ENCODE measurements around the gene FANCC.

DNA sequence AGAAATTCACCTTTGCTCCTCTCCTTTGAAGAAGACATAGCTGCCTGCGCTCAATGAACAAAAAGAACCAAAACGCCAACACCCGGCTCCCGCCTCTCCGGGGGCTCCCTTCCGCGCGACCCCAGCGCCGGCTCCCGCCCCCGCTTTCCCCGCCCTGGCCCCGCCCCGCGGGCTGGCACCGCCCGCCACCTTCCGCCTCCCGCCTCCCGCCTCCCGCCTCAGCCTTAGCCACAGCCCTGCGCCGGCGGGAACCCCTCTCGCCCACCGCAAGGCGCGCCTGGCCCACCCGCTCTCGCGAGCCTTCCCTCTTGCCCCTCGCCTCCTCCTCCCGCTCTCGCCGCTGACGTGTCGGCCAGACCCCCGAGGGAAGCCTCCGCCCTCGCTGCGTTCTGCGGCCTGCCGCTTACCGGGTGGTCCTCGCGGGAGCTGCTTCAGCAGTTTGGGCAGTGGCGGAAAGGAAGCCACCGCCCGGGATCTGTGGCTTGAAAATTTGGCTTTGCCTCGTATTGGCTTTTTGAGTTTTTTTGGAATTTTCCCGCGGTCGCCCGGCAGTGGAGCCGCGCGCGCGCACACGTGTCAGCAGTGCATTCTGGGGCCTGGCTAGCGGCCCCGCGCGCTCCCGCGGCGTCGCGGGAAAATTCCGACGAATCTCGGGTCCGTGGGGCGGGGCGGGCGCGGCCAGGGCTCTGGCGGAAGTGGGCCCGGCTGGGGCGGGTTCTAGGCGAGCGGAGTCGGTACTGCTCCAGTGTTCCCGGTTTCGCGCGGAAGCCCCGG lies at the start of gene FANCC:
- TF ChIP-seq POLR2AphosphoS5 (IDR thresholded peaks at IDR 0.05) = peak in 2 of 3 donors; percentile 82 to 83
- TF ChIP-seq, protein P1, sequence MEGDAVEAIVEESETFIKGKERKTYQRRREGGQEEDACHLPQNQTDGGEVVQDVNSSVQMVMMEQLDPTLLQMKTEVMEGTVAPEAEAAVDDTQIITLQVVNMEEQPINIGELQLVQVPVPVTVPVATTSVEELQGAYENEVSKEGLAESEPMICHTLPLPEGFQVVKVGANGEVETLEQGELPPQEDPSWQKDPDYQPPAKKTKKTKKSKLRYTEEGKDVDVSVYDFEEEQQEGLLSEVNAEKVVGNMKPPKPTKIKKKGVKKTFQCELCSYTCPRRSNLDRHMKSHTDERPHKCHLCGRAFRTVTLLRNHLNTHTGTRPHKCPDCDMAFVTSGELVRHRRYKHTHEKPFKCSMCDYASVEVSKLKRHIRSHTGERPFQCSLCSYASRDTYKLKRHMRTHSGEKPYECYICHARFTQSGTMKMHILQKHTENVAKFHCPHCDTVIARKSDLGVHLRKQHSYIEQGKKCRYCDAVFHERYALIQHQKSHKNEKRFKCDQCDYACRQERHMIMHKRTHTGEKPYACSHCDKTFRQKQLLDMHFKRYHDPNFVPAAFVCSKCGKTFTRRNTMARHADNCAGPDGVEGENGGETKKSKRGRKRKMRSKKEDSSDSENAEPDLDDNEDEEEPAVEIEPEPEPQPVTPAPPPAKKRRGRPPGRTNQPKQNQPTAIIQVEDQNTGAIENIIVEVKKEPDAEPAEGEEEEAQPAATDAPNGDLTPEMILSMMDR (IDR thresholded peaks at IDR 0.05 in 8 of 11, conservative IDR thresholded peaks at IDR 0.05 in 3 of 11) = peak in 1 of 11 experiments; percentile 2

All from spleen (tissue), 7 donors.